Upper lobe of left lung (tissue), 6 donors: ENCODE results near the gene SPATA32. TPM values are rescaled to one million over a fixed set of nuclear protein-coding genes. Genes with fewer than 3 reads are reported as not detected.
A peak's percentile ranks its signal among the peaks of the same experiment; 100 is the strongest.

Experiments used
- ATAC-seq, 2 donors: fragments of 200-7000 bp; cut with Tn5 transposase; one replicate each; pipeline ENCODE4 v1.9.1; 2022; ENCODE audit warnings: mild to moderate bottlenecking in 2 of 2, moderate library complexity in 2 of 2; ENCODE audit not compliant: low FRiP score in 2 of 2
- DNase-seq, 2 donors: peaks; one replicate each; pipeline ENCODE4 v3.0.0-alpha.2; 2019 to 2020
- H3K27ac ChIP-seq, 4 donors: fragments of 200-600 bp; sonication (generic); one replicate each; pipeline ENCODE4 v1.5.1; 2016 to 2019
- H3K27me3 ChIP-seq, 4 donors: fragments of 200-600 bp; sonication (generic); one replicate each; pipeline ENCODE4 v1.5.1; 2017 to 2019
- H3K36me3 ChIP-seq, 4 donors: fragments of 200-600 bp; sonication (generic); one replicate each; pipeline ENCODE4 v1.5.1; 2016 to 2019
- H3K4me1 ChIP-seq, 4 donors: fragments of 200-600 bp; sonication (generic); one replicate each; pipeline ENCODE4 v1.5.1; 2018 to 2019
- H3K4me3 ChIP-seq, 4 donors: fragments of 200-600 bp; sonication (generic); one replicate each; pipeline ENCODE4 v1.5.1; 2017 to 2019; ENCODE audit warnings: mild to moderate bottlenecking in 2 of 4, moderate library complexity in 1 of 4
- H3K9me3 ChIP-seq, 4 donors: fragments of 200-600 bp; sonication (generic); one replicate each; pipeline ENCODE4 v1.5.1; 2018 to 2019
- CTCF ChIP-seq, 6 experiments: fragments of 450-650 bp in 4 of 6; fragments of 200-600 bp in 2 of 6; sonication (generic) in 2 of 6; IDR thresholded peaks; one replicate each; pipeline ENCODE4 v1.5.1; 2016 to 2019; ENCODE audit warnings: antibody characterized with exemption in 6 of 6
- EP300 ChIP-seq, 4 donors: sonication (generic); formaldehyde crosslinking; IDR thresholded peaks; one replicate each; pipeline ENCODE4 v1.5.1; 2017; ENCODE audit warnings: antibody characterized with exemption in 4 of 4, control low read depth in 2 of 4
- POLR2A ChIP-seq, 4 donors: fragments of 450-650 bp; IDR thresholded peaks; one replicate each; pipeline ENCODE4 v1.5.1; 2016 to 2017; ENCODE audit warnings: antibody characterized with exemption in 4 of 4, mild to moderate bottlenecking in 2 of 4
- POLR2AphosphoS5 ChIP-seq, 2 donors: sonication (generic); formaldehyde crosslinking; IDR thresholded peaks; one replicate each; pipeline ENCODE4 v1.5.1; 2017; ENCODE audit warnings: antibody characterized with exemption in 2 of 2
- whole genome bisulfite sequencing, 2 donors: methylation state at CpG; one replicate each; pipeline ENCODE4 v1.1.5; 2017 to 2018; 5-methylcytosine and 5-hydroxymethylcytosine counted together
- total RNA-seq, 6 donors: library from RNA; depleted of rRNA in 4 of 6; stranded (reverse); fragments of >200 nt in 4 of 6; gene quantifications; one replicate each; pipeline versions ENCODE4 v1.1.0 to v1.2.1, GENCODE V29; 2016 to 2021
- donor health status: DM: no; HTN: no; CAD: no; lungs with moderate emphysema.
- donor health status: DM: no; HTN: yes; CAD: no; lungs with severe emphysema.

The SPATA32 gene
- total RNA-seq, 6 donors from 2014 or later, result 0.20 TPM; not detected in 5

GRCh38 chr17:45266372-45266926 is 4.6 kb upstream of the SPATA32 start:
- WGBS, 2 donors, result 93 to 94% methylated on average over 6 to 13 of the region's 13 CpGs
- DNase-seq (no peak), ATAC-seq (no peak)
- Histone ChIP-seq H3K36me3 (peaks cover 28 to 84% (median 72%) of the 10 kb centered on the region in 4 donors), H3K4me1 (peaks cover 7 to 22% (median 19%) of the 10 kb centered on the region in 4 donors), H3K27ac (no peak overlapping the region), H3K4me3 (no peak overlapping the region), H3K27me3 (no peaks in the 10 kb centered on the region), H3K9me3 (no peaks in the 10 kb centered on the region)
- no peak for TF ChIP-seq POLR2AphosphoS5 (IDR thresholded peaks at IDR 0.05)
- no peak for TF ChIP-seq CTCF (IDR thresholded peaks at IDR 0.05)
- TF ChIP-seq EP300 (IDR thresholded peaks at IDR 0.05), result no peak
- no peak for TF ChIP-seq POLR2A (IDR thresholded peaks at IDR 0.05)

- TF ChIP-seq POLR2AphosphoS5 (IDR thresholded peaks at IDR 0.05), result no peak
- TF ChIP-seq EP300 (IDR thresholded peaks at IDR 0.05), result no peak
- TF ChIP-seq POLR2A (IDR thresholded peaks at IDR 0.05), result no peak
- no peak for TF ChIP-seq CTCF (IDR thresholded peaks at IDR 0.05)
- Histone ChIP-seq H3K4me1 (peaks cover 7 to 26% (median 21%) of the 10 kb centered on the region in 4 donors), H3K4me3 (no peak overlapping the region), H3K27ac (no peak overlapping the region), H3K36me3 (peaks cover 28 to 78% (median 69%) of the 10 kb centered on the region in 4 donors), H3K9me3 (no peaks in the 10 kb centered on the region), H3K27me3 (no peaks in the 10 kb centered on the region)
- ATAC-seq, result no peak
- peak in 1 of 2 donors; percentile 43 for DNase-seq
- WGBS, 2 donors, result 80 to 81% methylated on average over 1 of the region's 1 CpG
Measured at GRCh38 chr17:45265821-45266220, 3.9 kb upstream of the SPATA32 start.

- WGBS, 2 donors, result 85 to 91% methylated on average over 8 of the region's 8 CpGs
- Histone ChIP-seq H3K4me1 (peaks cover 7 to 26% (median 21%) of the 10 kb centered on the region in 4 donors), H3K4me3 (no peak overlapping the region), H3K9me3 (no peaks in the 10 kb centered on the region), H3K27ac (no peak overlapping the region), H3K27me3 (no peaks in the 10 kb centered on the region), H3K36me3 (peaks cover 22 to 69% (median 60%) of the 10 kb centered on the region in 4 donors)
- ATAC-seq (no peak), DNase-seq (no peak)
- TF ChIP-seq CTCF (IDR thresholded peaks at IDR 0.05) (no peak), POLR2A (IDR thresholded peaks at IDR 0.05) (no peak), POLR2AphosphoS5 (IDR thresholded peaks at IDR 0.05) (no peak), EP300 (IDR thresholded peaks at IDR 0.05) (no peak)
Measured at GRCh38 chr17:45264988-45265387, 3.1 kb upstream of the SPATA32 start.

- no peak overlapping the region for H3K27ac ChIP-seq
- DNase-seq (peak in 1 of 2 donors; percentile 73), ATAC-seq (no peak)
- peaks cover 7 to 26% (median 21%) of the 10 kb centered on the region in 4 donors for H3K4me1 ChIP-seq
- H3K27me3 ChIP-seq, result no peaks in the 10 kb centered on the region
- H3K4me3 ChIP-seq, result no peak overlapping the region
- WGBS, 2 donors, result 83 to 97% methylated on average over 2 to 5 of the region's 14 CpGs
- peaks cover 17 to 64% (median 55%) of the 10 kb centered on the region in 4 donors for H3K36me3 ChIP-seq
- H3K9me3 ChIP-seq, result no peaks in the 10 kb centered on the region
- TF ChIP-seq CTCF (IDR thresholded peaks at IDR 0.05) (no peak), POLR2AphosphoS5 (IDR thresholded peaks at IDR 0.05) (no peak), POLR2A (IDR thresholded peaks at IDR 0.05) (no peak), EP300 (IDR thresholded peaks at IDR 0.05) (no peak)
Measured at GRCh38 chr17:45264430-45264829, 2.5 kb upstream of the SPATA32 start.

DNA sequence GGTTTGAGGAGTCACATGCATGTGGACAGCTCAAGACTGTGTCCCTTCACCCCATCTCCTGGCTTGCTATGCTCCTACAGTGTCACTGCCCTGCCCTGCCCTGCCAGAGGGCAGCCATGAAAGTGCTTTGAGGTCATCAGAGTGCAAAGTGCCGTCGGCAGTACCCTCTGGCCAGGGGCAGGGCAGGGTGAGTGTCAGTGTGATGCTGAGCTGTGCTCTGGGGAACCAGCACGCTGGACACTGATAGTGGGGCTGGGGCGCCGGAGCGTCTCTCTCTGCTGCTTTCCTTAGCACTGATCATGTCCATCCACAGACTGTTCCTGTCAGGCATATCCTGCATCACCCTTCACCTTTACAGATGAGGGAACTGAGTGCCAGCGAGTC is 1.6 kb upstream of the SPATA32 start:
- peak overlapping the region in 2 of 4 donors; percentile 34 to 81 for H3K27ac ChIP-seq
- ATAC-seq (no peak), DNase-seq (no peak)
- no peaks in the 10 kb centered on the region for H3K9me3 ChIP-seq
- peaks cover 16 to 54% (median 45%) of the 10 kb centered on the region in 4 donors for H3K36me3 ChIP-seq
- H3K4me3 ChIP-seq, result no peak overlapping the region
- no peaks in the 10 kb centered on the region for H3K27me3 ChIP-seq
- 83 to 100% methylated on average over 3 to 7 of the region's 7 CpGs for WGBS, 2 donors
- H3K4me1 ChIP-seq, result peaks cover 7 to 26% (median 21%) of the 10 kb centered on the region in 4 donors
- TF ChIP-seq POLR2AphosphoS5 (IDR thresholded peaks at IDR 0.05), result peak in 1 of 2 donors; percentile 4
- TF ChIP-seq CTCF (IDR thresholded peaks at IDR 0.05), result no peak
- no peak for TF ChIP-seq POLR2A (IDR thresholded peaks at IDR 0.05)
- TF ChIP-seq EP300 (IDR thresholded peaks at IDR 0.05), result no peak
